OCI-LY7 (cell line): Measurements from ENCODE around the gene POLR2F.

ENCODE experiments used
- CTCF ChIP-seq: fragments of 200-600 bp; sonication (generic); conservative IDR thresholded peaks from 2 replicates; pipeline ENCODE4 v1.5.1; 2014; ENCODE audit warnings: mild to moderate bottlenecking, antibody characterized with exemption, low read length, moderate library complexity, mixed read lengths
- EZH2phosphoT487 ChIP-seq: fragments of 200-600 bp; sonication (generic); IDR thresholded peaks from 2 replicates; pipeline ENCODE4 v1.6.1; 2018; ENCODE audit warnings: low read depth, borderline replicate concordance, mild to moderate bottlenecking, mixed run types, antibody characterized with exemption, low read length, moderate library complexity, mixed read lengths

- no peak for TF ChIP-seq CTCF
- no peak for TF ChIP-seq EZH2phosphoT487
These were observed 45.0 kb downstream of the POLR2F start for GRCh38 chr22:37998543-37998942.
